Smooth muscle cell of the brain vasculature (primary cell): Measurements from ENCODE around the gene GIMAP8.
"Not testable (repeated sequence)": the region's sequence is repeated elsewhere in the genome, so short reads cannot be mapped to it uniquely, and the experiment has no call there.

Experiments
- DNase-seq: peaks from one replicate; pipeline ENCODE4 v3.0.0-alpha.2; 2012; ENCODE audit warnings: low read depth, low spot score

GIMAP8 gene

DNA sequence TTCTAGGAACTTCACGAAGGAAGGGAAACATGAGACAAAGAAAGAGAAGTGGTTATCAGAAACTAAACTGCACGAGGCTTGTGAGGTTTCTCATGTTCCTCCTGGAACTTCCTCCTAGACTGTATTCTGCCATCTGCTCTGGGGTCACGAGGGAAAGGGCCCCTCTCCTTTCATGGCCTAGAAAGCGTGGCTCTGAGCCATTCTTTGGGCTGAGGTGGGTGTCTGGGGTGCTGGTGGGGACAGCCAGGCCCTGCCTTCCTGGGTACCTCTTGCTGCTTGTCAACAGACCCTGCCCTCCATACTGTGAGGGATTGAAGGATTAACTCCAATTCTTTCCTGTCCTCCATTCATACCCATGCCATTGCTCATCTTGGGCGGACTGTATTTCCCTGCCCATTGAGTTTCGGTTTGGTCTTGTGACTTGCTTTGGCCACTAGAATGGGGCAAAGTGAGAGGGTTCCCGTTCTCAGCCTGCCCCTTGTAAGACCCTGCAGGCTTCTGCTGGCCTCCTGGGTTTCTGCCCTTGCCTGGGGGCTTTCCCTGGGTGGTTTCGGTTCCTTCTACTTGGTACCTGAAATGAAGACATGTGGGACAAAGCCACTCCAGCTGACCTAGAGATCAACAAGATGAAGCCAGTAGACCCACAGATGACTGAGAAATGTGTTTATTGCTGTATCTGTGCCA is 14.9 kb upstream of the GIMAP8 start:
- no peak for DNase-seq

DNA sequence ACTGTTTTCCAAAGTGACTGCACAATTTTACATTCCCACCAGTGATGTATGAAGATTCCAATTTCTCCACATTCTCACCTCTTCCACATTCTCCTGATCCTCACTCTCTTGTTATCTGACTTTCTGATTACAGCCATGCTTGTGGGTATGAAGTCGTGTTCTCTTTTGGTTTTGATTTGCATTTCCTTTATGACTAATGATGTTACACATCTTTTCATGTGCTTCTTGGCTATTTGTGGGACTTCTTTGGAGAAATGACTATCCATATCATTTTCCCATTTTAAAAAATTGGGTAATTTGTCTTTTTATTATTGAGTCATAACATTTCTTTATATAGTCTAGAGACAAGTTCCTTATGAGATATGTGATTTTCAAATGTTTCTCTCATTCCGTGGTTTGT is 10.5 kb upstream of the GIMAP8 start:
- DNase-seq, result no peak

DNA sequence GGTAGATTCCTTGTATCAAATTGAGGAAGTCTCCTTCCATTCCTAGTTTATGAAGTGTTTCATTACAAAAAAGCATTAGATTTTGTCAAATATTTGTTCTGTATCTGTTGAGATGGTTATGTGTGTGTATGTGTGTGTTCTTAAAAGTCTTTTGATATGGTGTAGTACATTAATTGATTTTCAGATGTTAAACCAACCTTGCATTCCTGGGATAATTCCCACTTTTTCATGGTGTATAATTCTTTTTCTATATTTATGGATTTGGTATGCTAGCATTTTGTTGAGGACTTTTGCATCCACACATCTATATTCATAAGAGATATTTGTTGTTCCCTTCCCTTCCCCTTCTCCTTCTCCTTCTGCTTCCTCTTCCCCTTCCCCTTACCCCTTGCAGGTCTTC is 8.9 kb upstream of the GIMAP8 start:
- DNase-seq, result no peak

DNA sequence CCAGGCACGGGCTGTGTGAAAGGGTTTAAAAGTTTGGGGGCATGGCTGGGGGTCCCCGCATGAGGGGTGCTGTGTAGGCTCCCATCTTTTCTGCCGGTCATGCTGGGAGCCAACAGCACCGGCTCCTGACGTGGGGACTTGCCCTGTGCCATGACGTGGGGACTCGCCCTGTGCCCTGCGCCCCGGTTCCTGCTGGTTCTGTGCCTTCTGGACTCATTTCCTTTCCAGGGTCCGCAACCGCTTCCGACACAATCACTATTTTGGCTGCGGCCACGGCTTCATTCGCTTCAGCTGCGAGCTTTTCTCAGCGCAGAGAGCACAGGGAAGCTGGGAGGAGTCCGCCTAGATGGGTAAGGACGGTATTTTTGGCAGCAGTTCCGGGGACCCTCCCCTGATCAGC is 7.6 kb upstream of the GIMAP8 start:
- no peak for DNase-seq

DNA sequence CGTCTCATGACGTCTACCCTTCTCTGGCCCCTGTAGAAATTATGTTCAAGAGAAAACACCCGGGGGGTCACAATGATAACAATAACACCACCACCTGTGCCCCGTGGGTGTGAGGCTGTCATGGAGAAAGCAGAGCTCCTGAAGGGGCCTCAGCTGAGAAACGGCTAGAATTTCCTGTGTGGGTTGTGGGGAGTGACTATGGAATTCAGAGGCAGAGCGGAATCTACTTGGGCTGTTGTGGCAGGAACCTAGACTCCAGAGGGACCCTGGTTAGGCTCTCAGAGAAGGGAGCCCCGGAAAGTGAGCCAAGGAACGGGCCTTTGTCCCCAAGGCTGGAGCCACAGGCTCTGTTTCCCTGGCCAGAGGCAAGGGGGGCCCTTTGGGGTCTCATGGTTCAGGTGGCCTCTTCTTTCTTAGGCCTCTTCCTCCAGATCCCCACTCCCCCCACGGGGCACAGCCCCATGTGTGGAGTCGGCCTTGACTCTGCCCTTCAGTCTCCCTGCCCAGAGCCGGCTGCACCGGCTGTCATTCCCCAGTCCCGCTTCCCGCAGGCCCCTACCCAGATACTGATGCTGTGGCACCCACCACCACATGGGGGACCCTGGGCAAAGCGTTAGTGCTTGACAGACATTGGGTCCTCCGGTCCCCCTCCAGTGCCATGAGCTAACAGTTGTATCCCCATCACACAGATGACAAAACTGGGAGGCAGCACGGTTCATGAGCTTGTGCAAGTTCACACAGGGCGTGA is 6.5 kb upstream of the GIMAP8 start:
- no peak for DNase-seq

DNA sequence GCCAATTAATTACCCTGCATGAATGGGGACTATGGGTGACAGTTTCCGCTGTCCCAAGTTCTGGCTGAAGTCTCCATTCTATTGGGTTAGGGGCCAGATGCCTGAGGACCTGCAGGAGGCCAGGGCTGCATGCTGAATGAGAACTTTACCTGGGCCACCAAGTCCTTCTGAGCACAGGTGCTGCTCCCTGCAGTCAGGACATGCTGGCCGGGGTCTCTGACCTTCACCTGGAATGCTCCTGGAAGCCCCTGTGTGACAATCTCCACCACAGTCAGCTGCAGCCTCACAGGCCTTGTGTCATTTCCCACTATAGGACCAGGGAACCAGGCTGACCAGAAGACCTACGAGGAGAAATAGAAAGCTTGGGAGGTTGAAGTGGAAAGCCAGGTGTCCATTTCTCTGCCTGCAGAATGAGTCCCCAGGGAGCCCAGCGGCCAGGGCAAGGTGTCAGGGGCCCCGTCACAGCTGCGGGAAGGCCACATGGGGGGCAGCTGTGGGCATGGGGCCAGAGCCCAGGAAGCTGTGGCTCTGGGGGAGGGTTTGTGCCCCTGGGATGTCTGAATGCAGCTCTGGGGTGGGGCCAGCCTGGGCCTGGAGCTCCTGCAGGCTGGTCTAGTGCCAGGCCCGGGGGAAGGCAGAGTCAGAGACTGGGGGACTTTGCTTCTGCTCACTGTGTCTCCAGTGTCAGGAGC is 5.6 kb upstream of the GIMAP8 start:
- DNase-seq, result no peak

DNA sequence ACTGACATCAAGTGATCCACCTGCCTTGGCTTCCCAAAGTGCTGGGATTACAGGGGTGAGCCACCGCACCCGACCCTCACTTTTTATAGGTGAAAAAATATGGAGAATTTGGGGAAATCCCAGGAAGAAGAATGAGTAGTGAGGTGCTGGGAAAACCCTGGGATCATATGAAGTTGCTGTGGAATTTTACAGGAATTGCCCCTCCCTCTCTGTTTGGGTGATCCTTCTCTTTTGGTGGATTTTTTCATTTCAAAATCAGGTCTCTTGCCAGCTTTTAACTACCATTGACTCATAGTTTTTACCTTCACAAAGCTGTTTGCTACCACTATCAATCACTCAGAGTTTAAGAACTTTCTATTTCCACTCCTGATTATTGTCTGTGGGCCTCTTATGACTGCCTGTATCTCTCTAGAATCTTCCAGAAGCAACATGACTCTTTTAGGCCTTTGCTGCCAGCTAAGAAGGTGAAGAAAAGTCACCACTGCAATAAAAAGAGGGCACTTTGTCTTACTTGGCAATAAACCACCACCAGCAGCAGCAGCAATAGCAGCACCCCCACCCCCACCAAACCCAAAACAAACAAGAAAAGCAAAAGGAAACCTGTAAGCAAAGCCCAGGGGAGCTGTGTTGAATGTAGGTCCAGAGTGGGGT is 4.0 kb upstream of the GIMAP8 start:
- no peak for DNase-seq

DNA sequence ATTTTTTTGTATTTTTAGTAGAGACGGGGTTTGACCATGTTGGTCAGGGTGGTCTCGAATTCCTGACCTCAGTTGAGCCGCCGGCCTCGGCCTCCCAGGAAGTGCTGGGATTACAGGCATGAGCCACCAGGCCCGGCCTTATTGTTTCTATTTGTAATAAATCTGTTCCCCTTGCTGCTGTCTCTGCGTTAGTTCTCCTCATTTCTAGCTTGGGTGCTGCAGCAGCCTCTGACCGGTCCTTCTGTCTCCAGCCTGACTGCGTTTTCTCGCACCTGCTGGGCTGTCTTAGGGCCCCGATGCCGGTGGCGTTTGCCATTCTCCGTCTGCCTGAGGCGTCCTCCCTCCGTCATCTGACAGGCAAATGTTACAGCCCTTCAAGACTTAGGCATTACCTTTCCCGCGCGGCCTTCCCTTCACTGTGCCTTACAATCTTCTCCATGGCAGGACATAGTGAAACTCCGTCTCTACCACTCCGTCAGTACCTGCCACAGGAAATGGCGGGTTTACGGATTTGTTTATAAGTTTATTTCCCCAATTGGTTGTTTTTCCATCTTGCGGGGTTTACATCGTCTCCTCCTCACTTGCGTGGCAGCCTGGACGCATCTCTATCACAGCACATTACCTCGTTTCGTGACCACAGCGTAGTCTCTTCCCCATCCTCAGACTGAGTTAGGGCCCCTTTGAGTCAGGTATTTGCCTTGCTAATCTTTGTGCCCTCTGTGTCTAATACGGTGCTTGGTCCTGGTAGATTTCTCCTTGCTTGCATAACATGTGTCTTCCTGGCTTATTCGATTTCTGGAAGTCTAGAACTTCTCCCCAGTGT is 2.3 kb upstream of the GIMAP8 start:
- no peak for DNase-seq

DNA sequence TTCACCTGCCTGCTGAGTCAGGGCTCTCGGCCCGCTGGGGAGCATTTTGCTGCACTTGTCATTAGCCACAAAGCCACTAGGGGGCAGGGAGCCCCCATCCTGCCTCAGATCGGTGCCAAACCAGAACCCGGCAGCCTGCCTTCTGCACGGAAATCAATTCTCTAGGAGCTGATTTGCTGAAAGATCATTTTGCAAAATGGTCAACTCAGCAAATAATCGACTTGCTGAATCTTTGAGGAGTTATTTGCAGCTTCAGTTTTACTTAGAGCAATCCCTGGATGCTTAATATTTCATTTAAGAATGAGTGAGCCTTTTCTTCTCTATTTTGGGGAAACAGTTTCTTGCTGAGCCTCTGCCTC is 1.7 kb upstream of the GIMAP8 start:
- DNase-seq, result peak; percentile 10

DNA sequence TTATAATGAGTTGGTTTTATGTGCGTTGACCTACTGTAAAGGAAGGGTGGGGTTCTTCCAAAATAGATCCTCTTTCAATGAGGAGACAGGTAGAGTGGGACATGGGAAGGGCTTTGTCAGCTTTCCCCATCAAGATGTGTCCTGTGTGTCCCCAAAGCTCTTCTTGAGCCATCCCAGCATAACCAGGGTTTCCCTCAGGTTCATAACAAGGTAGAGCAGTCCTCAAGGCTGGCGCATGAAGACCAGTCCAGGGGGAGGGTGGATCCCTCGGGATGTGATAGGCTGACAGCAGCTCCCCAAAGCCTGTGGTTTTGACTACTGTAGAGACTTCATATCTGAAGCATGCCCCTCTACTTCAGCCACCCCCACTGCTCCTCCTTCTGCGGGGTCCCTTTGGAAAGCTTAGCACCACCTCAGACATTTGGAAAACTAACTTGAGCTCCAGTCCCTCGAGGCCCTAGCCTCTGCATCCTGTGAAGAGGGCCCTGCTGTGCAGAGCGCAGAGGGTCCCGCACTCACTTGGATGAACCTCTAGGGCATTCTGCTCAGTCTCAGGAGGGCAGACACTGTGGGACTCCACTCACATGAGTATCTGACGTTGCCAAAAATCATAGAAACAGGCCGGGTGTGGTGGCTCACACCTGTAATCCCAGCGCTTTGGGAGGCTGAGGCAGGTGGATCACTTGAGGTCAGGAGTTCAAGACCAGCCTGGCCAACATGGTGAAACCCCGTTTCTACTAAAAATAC is 1.1 kb upstream of the GIMAP8 start:
- DNase-seq, result no peak

DNA sequence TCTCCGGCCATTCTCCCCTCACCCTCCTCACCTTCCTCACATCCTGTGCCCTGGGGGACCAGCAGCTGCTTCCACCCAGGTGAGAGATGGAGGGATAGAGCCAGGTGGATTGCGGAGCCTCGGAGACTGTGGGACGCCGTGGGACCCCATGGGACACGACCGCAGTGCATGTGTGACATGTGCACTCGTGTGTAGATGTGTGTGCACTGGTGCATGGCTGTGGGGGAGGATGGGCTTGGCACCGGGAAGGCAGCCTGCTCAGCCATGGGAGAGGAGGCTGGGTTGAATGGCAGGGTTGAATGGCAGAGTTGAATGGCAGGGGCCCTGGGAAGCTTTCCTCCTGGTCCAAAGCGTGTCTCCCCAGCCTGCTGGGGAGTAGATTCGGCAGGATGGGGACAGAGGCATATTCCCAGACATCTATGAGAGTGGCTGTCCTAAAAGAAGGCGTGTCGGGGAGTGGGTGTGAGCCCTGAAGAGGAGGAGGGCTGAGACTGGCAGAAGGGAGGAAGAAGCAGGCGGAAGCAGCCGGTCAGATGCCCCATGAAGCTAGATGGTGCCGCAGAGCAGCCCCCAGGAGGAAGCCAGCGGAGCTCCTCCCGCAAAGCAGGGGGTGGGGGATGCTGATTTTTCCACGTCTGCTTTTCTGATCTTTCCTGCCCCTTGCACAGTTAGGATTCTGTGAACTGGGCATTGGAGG is 815 bp downstream of the GIMAP8 start:
- no peak for DNase-seq

DNA sequence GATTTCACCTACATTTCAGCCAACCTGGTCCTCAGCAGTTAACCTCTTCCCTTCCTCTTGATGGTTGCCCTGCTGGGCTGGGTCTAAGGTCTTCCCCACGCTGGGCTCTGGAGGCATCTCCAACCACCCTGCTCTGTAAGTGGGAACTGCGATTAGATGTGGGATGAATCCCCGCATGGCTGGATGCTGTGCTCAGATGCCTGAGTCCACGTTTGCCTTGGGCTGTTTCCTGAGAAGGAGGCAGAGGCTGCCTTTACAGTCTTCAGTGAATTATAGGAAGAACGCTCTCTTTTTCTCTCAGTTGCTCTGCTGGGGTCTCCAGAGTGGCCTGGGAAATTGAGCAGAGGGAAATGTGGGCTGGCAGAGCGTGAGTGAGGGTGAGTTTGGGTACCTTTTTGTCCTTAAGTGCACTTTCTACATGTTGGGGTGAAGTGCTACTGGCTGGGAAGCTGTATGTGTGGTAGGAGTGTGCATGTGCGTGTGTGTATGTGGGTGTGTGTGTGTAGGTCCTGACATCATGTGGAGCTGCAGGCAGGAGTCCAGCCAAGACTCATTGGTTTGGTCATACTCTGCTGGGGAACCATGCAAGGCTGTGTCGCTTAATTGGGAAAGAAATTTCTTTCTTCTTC is 1.5 kb downstream of the GIMAP8 start:
- no peak for DNase-seq

DNA sequence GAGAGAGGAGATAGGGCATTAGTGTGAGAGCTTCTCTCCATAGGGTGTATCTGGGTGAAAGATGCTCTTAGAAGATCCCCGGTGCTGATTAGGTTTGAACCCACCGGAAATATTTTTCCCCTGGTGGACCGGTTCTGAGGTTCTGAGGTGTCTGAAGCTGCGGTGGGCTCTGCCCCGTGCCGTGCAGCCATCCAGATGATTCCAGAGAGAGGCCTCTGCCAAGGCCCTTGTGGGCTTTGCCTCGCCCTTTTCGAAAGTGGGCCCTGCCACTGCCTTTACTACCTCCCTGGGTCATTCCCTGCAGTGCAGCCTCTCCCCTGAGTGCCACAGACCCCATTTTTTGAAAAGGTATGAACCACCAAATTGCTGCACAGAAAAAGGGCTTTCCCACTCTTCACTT is 2.8 kb downstream of the GIMAP8 start:
- no peak for DNase-seq

DNA sequence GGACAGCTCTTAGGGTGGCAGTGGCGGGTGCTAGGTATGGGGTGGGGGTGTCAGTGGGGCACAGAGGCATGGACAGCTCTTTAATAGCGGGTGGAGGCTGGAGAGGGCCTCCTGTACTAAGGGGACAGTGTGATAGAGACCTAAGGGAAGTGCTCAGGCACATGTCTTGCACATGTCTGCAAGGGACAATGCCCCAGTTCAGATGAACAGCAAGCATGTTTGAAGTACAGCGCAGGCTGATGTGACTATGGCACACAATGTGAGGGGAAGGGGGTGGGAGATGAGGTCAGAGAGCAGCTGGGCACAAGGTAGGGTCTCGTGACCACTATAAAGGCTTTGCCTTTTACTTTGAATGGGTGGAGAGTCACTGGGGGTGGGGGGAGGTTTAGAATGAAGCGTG is 3.5 kb downstream of the GIMAP8 start:
- no peak for DNase-seq

DNA sequence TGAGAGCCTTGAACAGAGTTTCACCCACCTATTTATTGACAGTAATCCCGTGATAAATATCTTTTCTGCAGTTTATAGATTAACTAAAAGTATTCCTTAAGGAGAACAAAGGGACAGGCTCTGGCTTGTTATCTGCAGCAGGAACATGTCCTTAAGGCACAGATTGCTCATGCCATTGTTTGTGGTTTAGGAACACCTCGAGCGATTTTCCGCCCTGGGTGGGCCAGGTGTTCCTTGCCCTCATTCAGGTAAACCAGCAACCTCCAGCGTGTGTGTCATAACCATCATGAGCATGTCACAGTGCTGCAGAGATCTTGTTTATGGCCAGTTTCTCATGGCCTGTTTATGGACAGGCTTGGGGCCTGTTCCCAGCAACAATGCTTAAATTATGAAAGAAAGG is 6.6 kb downstream of the GIMAP8 start:
- DNase-seq, result not testable (repeated sequence)

DNA sequence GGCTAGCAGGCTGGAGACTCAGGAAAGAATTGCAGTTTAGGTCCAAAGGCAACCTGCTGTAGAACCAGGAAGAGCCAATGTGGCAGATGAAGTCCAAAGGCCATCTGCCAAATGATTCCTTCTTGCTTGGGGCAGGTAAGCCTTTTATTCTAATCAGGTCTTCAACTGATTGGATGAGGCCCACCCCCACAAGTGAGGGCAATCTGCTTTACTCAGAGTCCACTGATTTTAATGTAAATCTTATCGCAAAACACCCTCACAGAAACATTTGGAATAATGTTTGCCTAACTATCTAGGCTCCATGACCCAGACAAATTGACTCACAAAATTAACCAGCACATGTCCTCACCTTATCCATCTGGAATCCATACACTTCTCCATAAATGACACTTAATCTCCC is 7.8 kb downstream of the GIMAP8 start:
- no peak for DNase-seq

DNA sequence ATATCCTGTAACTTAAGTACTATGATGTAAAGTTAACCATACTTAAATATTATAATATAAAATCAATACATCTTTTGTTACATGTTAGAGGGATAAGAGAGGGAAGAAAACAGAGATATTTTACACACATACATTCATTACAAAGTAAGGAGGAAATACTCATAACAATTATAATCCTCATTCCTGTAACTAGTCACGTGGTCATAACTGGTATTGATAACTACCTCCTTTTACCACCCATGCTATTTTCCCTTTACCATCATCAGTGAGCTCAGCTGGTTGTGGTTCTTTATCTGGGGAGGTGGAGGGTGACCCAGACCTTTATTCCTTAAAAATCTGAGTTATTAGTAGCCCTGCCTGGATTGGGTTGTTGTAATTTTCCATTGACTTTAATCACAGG is 8.3 kb downstream of the GIMAP8 start:
- no peak for DNase-seq

DNA sequence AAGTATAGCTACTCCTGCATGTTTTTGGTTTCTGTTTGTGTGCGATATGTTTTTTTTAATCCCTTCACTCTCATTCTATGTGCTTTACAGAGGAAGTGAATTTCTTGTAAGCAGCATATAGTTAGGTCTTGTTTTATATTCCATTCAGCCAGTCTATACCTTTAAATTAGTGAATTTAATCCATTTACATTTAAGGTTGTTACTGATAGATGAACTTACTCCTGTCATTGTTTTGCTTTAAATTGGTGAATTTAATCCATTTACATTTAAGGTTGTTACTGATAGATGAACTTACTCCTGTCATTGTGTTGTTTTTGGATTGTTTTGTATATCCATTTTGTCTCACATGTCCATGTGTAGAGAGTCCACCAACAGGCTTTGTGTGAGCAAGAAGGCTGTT is 11.1 kb downstream of the GIMAP8 start:
- no peak for DNase-seq

DNA sequence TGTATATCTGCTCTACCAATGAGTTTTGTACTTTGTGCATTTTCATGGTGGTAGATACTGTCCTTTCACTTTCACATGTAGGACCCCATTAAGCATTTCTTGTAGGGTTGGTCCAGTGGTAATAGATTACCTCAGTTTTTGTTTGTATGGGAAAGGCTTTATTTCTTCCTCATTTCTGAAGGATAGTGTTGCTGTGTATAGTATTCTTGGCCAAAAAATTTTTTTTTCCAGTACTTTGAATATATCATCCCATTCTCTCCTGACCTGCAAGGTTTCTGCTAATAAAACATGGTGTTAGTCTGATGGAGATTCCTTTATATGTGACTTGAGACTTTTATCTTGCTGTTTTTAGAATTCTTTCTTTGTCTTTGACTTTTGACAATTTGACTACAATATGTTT is 12.0 kb downstream of the GIMAP8 start:
- DNase-seq, result no peak

DNA sequence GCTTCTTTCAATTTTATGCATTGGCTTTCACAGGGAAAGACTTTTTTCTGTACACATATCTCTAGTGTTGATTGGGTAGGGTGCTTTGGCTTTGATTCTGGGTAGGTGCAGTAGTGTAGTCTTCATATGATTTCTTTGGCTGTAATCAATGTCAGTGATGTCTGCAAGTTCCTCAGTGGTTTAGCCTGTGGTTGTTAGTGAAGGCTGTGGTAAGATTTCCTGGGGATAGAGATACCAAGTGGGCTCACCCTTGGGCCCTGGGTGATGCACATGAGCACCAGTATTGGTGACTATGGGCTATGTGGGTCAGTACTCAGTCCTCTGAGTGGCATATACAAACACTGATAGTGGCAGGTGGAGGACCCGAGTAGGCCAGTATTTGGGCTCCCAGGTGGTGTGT is 13.0 kb downstream of the GIMAP8 start:
- DNase-seq, result no peak
